Measurements from ENCODE around the gene CAPN15. TPM values are rescaled to one million over a fixed set of nuclear protein-coding genes. Genes with fewer than 3 reads are reported as not detected.

The CAPN15 gene
- total and polyA plus RNA-seq, 4 donors = 14.4 to 64.1 (median 38.9) TPM

GRCh38 chr16:561957-562938, 34.7 kb downstream of the CAPN15 start:
- H3K9ac ChIP-seq (ENCODE audit: insufficient read depth in 1 of 2, low read length in 2 of 2) = no peak overlapping the region
- H3K4me1 ChIP-seq (ENCODE audit: control insufficient read depth in 5 of 5, insufficient read depth in 5 of 5, low read length in 5 of 5) = peaks cover 0 to 34% (median 3%) of the 10 kb centered on the region in 5 donors
- DNase-seq (no peak), ATAC-seq (ENCODE audit: insufficient read depth, low FRiP score) (no peak)
- H3K4me3 ChIP-seq = no peak overlapping the region
- peaks cover 0 to 4% (median 0%) of the 10 kb centered on the region in 4 donors for H3K9me3 ChIP-seq (ENCODE audit: control insufficient read depth in 4 of 4, insufficient read depth in 3 of 4, low read length in 3 of 4)
- H3K27ac ChIP-seq (ENCODE audit: low read depth in 1 of 2, low read length in 1 of 2) = no peak overlapping the region
- peaks cover 0 to 42% (median 14%) of the 10 kb centered on the region in 3 donors for H3K27me3 ChIP-seq (ENCODE audit: control insufficient read depth in 3 of 3, insufficient read depth in 3 of 3, low read length in 2 of 3)
- TF ChIP-seq CTCF (IDR thresholded peaks at IDR 0.05; ENCODE audit: control extremely low read depth, extremely low read depth) = no peak
- 85 to 93% methylated on average over 42 to 43 of the region's 43 CpGs for WGBS, 2 donors
- no peaks in the 10 kb centered on the region for H3K36me3 ChIP-seq (ENCODE audit: control insufficient read depth in 4 of 4, insufficient read depth in 4 of 4, low read length in 4 of 4)

DNA sequence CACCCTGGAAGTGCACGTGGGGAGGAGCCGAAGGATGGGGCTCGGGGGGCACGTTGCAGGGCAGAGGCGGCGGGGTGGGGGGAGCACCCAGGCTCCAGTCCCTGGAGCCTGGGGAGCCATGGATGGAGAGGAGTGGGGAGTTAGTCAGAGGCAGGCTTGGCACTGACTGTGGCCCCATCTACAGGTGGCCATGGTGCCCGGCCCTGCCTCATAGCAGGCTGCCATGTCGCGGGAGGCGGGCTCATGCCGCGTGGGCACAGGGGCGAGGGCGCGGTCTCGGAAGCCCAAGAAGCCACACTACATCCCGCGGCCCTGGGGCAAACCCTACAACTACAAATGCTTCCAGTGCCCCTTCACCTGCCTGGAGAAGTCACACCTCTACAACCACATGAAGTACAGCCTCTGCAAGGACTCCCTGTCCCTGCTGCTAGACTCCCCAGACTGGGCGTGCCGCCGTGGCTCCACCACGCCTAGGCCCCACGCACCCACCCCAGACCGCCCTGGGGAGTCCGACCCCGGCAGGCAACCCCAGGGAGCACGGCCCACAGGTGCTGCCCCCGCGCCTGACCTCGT, 35.6 kb downstream of the CAPN15 start:
- Histone ChIP-seq H3K27me3 (ENCODE audit: control insufficient read depth in 3 of 3, insufficient read depth in 3 of 3, low read length in 2 of 3) (peaks cover 0 to 37% (median 14%) of the 10 kb centered on the region in 3 donors), H3K27ac (ENCODE audit: low read depth in 1 of 2, low read length in 1 of 2) (no peak overlapping the region), H3K4me1 (ENCODE audit: control insufficient read depth in 5 of 5, insufficient read depth in 5 of 5, low read length in 5 of 5) (peaks cover 0 to 35% (median 5%) of the 10 kb centered on the region in 5 donors), H3K4me3 (no peak overlapping the region), H3K9me3 (ENCODE audit: control insufficient read depth in 4 of 4, insufficient read depth in 3 of 4, low read length in 3 of 4) (peaks cover 0 to 4% (median 0%) of the 10 kb centered on the region in 4 donors), H3K9ac (ENCODE audit: insufficient read depth in 1 of 2, low read length in 2 of 2) (no peak overlapping the region), H3K36me3 (ENCODE audit: control insufficient read depth in 4 of 4, insufficient read depth in 4 of 4, low read length in 4 of 4) (no peaks in the 10 kb centered on the region)
- ATAC-seq (ENCODE audit: insufficient read depth, low FRiP score) = no peak
- 84 to 90% methylated on average over 28 to 30 of the region's 30 CpGs for WGBS, 2 donors
- DNase-seq = no peak
- TF ChIP-seq CTCF (IDR thresholded peaks at IDR 0.05; ENCODE audit: control extremely low read depth, extremely low read depth) = no peak

GRCh38 chr16:564690-565418, 37.3 kb downstream of the CAPN15 start:
- Histone ChIP-seq H3K27ac (ENCODE audit: low read depth in 1 of 2, low read length in 1 of 2) (no peak overlapping the region), H3K9me3 (ENCODE audit: control insufficient read depth in 4 of 4, insufficient read depth in 3 of 4, low read length in 3 of 4) (peaks cover 0 to 4% (median 0%) of the 10 kb centered on the region in 4 donors), H3K27me3 (ENCODE audit: control insufficient read depth in 3 of 3, insufficient read depth in 3 of 3, low read length in 2 of 3) (peaks cover 0 to 21% (median 10%) of the 10 kb centered on the region in 3 donors), H3K9ac (ENCODE audit: insufficient read depth in 1 of 2, low read length in 2 of 2) (no peak overlapping the region), H3K4me1 (ENCODE audit: control insufficient read depth in 5 of 5, insufficient read depth in 5 of 5, low read length in 5 of 5) (peaks cover 0 to 35% (median 13%) of the 10 kb centered on the region in 5 donors), H3K36me3 (ENCODE audit: control insufficient read depth in 4 of 4, insufficient read depth in 4 of 4, low read length in 4 of 4) (no peaks in the 10 kb centered on the region), H3K4me3 (no peak overlapping the region)
- ATAC-seq (ENCODE audit: insufficient read depth, low FRiP score) = no peak
- no peak for TF ChIP-seq CTCF (IDR thresholded peaks at IDR 0.05; ENCODE audit: control extremely low read depth, extremely low read depth)
- DNase-seq = no peak
- 84 to 90% methylated on average over 39 to 42 of the region's 42 CpGs for WGBS, 2 donors

Measured in lung (tissue), 12 donors.